ENCODE data around the gene MACROD2. TPM values are rescaled to one million over a fixed set of nuclear protein-coding genes. Genes with fewer than 3 reads are reported as not detected.

MACROD2 gene
- total and polyA plus RNA-seq, 8 donors: 0.78 to 31.3 (median 10.9) TPM; not detected in 1

- Histone ChIP-seq H3K4me1 (no peaks in the 10 kb centered on the region), H3K4me3 (no peak overlapping the region), H3K27me3 (no peaks in the 10 kb centered on the region), H3K27ac (no peak overlapping the region), H3K9me3 (no peaks in the 10 kb centered on the region), H3K36me3 (no peaks in the 10 kb centered on the region)
- TF ChIP-seq CTCF (IDR thresholded peaks at IDR 0.05) (no peak), EP300 (IDR thresholded peaks at IDR 0.05) (no peak), POLR2A (IDR thresholded peaks at IDR 0.05) (no peak)
- DNase-seq: no peak
- 81 to 92% (median 88%) methylated on average over 6 of the region's 6 CpGs for WGBS, 5 donors
- intact Hi-C loops (cut with DNase I; ENCODE audit: low total_unique reads): no loop called here
These were observed 2033.6 kb downstream of the MACROD2 start for GRCh38 chr20:16028923-16029322.

GRCh38 chr20:16030253-16030652, 2034.9 kb downstream of the MACROD2 start:
- intact Hi-C loops (cut with DNase I; ENCODE audit: low total_unique reads): no loop called here
- Histone ChIP-seq H3K9me3 (no peaks in the 10 kb centered on the region), H3K36me3 (no peaks in the 10 kb centered on the region), H3K27ac (no peak overlapping the region), H3K4me3 (no peak overlapping the region), H3K27me3 (no peaks in the 10 kb centered on the region), H3K4me1 (no peaks in the 10 kb centered on the region)
- TF ChIP-seq POLR2AphosphoS5 (IDR thresholded peaks at IDR 0.05) (no peak), POLR2A (IDR thresholded peaks at IDR 0.05) (no peak), CTCF (IDR thresholded peaks at IDR 0.05) (no peak), EP300 (IDR thresholded peaks at IDR 0.05) (no peak)
- 42 to 71% (median 67%) methylated on average over 2 of the region's 2 CpGs for WGBS, 5 donors
- DNase-seq: no peak

GRCh38 chr20:16035576-16035975, 2040.3 kb downstream of the MACROD2 start:
- TF ChIP-seq POLR2AphosphoS5 (IDR thresholded peaks at IDR 0.05): no peak
- no peak for TF ChIP-seq CTCF (IDR thresholded peaks at IDR 0.05)
- TF ChIP-seq EP300 (IDR thresholded peaks at IDR 0.05): no peak
- no peak for TF ChIP-seq POLR2A (IDR thresholded peaks at IDR 0.05)
- DNase-seq: no peak
- no peak overlapping the region for H3K4me3 ChIP-seq
- H3K27ac ChIP-seq: no peak overlapping the region
- no peaks in the 10 kb centered on the region for H3K4me1 ChIP-seq
- H3K9me3 ChIP-seq: no peaks in the 10 kb centered on the region
- no peaks in the 10 kb centered on the region for H3K36me3 ChIP-seq
- intact Hi-C loops (cut with DNase I; ENCODE audit: low total_unique reads): no loop called here
- 86 to 91% (median 90%) methylated on average over 3 of the region's 3 CpGs for WGBS, 5 donors
- H3K27me3 ChIP-seq: no peaks in the 10 kb centered on the region

- no peaks in the 10 kb centered on the region for H3K36me3 ChIP-seq
- H3K4me3 ChIP-seq: no peak overlapping the region
- no peak overlapping the region for H3K27ac ChIP-seq
- no peaks in the 10 kb centered on the region for H3K9me3 ChIP-seq
- intact Hi-C loops (cut with DNase I; ENCODE audit: low total_unique reads): no loop called here
- no peaks in the 10 kb centered on the region for H3K4me1 ChIP-seq
- no peak for DNase-seq
- no peak for TF ChIP-seq CTCF (IDR thresholded peaks at IDR 0.05)
- TF ChIP-seq POLR2A (IDR thresholded peaks at IDR 0.05): no peak
- no peak for TF ChIP-seq EP300 (IDR thresholded peaks at IDR 0.05)
- TF ChIP-seq POLR2AphosphoS5 (IDR thresholded peaks at IDR 0.05): no peak
- H3K27me3 ChIP-seq: no peaks in the 10 kb centered on the region
- whole genome bisulfite sequencing, 5 donors: 91 to 98% (median 93%) methylated on average over 1 of the region's 1 CpG
These were observed 2041.0 kb downstream of the MACROD2 start for GRCh38 chr20:16036331-16036730.
